ENCODE data around the gene HOXD8.

DNA sequence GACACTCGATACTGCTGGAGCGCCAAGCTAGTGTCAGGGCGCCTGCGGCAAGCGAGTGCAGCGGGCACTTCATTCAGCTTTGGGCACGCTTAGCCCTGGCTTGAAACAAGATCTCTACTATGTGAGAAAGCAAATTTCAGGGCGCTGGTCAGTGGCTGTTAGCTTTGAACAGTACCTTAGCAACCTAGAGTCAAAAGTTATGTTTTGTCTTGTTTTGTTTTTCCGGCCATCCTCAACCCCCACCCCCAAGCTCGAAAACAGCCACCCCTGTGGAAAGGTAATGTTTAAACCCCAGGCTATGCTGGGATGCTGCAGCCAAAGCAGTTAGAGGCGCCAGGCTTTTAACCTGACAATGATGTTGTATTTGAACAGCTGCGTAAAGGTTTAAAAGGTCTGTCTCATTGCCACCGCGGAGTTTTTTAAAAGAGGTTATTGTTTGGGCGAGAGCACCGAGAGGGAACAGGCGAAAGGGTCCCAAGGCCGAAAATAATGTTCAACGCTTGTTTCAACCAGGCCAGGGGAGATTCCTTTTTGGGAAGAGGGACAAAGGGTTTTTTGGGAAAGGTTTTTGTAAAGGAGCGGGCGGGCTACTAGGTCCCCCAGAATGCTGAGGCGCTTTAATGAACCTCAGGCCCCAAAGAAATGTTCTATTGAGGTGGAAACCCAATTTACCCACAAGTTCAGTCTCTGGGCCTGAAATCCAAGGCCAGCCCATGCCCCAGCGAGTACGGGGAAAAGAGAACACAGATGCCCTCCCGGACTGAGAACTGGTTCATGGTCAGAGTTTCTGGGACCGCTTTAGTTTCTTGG is 15.2 kb upstream of the HOXD8 start:
- TF ChIP-seq, protein P1, sequence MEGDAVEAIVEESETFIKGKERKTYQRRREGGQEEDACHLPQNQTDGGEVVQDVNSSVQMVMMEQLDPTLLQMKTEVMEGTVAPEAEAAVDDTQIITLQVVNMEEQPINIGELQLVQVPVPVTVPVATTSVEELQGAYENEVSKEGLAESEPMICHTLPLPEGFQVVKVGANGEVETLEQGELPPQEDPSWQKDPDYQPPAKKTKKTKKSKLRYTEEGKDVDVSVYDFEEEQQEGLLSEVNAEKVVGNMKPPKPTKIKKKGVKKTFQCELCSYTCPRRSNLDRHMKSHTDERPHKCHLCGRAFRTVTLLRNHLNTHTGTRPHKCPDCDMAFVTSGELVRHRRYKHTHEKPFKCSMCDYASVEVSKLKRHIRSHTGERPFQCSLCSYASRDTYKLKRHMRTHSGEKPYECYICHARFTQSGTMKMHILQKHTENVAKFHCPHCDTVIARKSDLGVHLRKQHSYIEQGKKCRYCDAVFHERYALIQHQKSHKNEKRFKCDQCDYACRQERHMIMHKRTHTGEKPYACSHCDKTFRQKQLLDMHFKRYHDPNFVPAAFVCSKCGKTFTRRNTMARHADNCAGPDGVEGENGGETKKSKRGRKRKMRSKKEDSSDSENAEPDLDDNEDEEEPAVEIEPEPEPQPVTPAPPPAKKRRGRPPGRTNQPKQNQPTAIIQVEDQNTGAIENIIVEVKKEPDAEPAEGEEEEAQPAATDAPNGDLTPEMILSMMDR (IDR thresholded peaks at IDR 0.05): no peak
- TF ChIP-seq POLR2A (IDR thresholded peaks at IDR 0.05): no peak
